Activated CD4-positive, alpha-beta T cell treated with anti-CD3 and anti-CD28 coated beads, Interleukin-2, amount 50 U/mL, for 48 hours (primary cell): ENCODE measurements around the gene EDAR.

Experiments used
- DNase-seq, 2 experiments: peaks; one replicate each; pipeline ENCODE4 v3.0.0-alpha.2; 2020

The EDAR gene

GRCh38 chr2:108923019-108923700, 65.9 kb downstream of the EDAR start:
- no peak for DNase-seq

- no peak for DNase-seq
These were observed 66.7 kb downstream of the EDAR start for GRCh38 chr2:108922141-108922915.

GRCh38 chr2:108921096-108922030, 67.7 kb downstream of the EDAR start:
- DNase-seq = no peak

GRCh38 chr2:108920686-108921085, 68.3 kb downstream of the EDAR start:
- no peak for DNase-seq

GRCh38 chr2:108919571-108920373, 69.2 kb downstream of the EDAR start:
- DNase-seq = no peak

- DNase-seq = no peak
These were observed 70.1 kb downstream of the EDAR start for GRCh38 chr2:108918941-108919341.

GRCh38 chr2:108918156-108918874, 70.7 kb downstream of the EDAR start:
- no peak for DNase-seq

DNA sequence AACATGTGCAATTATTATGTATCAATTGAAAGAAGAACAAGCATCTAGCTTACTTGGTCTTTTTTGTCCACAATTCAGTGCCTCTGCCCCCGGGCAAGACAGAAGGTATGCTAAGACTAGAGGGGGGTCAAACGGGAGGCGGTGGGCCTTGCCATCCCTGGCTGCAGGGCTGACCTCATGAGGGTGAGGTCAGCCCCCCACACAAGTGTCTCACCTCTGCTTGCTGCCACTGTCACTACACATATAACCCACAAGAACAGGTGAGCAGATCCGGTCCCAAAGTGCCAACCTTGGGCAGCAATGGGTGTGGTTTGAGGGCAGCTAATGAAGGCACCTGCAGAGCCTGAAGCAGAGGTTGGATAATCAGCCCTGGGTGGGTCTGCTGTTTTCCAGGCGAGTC, 71.5 kb downstream of the EDAR start:
- DNase-seq = no peak

- no peak for DNase-seq
These were observed 72.1 kb downstream of the EDAR start for GRCh38 chr2:108916796-108917421.

DNA sequence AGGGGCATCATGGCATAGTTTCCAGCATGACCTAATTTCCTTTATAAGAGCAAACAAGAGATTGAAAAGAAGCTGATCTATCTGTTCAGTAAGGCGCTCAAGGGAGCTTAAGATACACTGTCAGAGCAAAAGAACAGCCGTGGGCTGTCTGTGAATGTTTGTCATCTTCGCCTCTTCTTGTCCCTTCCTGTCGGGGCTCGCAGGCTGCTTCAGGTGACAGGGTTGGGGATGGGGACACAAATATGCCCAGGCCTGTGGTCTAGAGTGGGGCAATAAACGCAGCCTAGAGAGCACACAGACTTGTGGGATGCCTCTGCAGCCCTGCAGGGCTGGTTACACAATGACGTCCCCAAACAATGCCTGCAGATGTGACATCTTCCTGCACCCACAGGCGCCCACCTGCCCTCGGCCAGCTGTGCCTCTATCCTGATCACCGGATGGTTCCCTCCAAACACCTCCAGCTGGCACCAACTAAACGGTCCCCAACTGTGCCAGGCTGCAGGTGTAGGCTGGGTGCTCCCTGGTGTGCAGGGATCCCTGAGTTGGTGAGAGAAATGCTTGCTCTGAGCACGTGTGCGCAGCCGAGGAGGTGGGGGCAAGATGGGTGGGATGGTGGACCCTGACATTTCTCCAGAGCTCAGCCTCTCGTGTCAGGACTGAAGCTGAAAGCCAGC, 72.8 kb downstream of the EDAR start:
- DNase-seq = no peak

DNA sequence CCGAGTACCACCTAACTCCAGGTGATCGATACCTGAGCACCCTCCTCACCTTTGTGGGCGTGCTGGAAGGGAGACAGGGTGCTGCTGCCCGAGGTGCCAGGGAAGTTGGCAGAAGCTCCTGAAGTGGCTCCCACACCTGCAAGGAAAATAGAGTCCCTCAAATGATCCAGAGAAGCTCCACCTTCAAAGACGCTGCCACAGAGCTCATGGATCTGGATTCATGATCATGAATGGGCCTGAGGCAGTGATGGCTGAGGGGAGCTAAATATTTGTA, 76.5 kb downstream of the EDAR start:
- no peak for DNase-seq

- DNase-seq = no peak
These were observed 77.0 kb downstream of the EDAR start for GRCh38 chr2:108911807-108912628.

DNA sequence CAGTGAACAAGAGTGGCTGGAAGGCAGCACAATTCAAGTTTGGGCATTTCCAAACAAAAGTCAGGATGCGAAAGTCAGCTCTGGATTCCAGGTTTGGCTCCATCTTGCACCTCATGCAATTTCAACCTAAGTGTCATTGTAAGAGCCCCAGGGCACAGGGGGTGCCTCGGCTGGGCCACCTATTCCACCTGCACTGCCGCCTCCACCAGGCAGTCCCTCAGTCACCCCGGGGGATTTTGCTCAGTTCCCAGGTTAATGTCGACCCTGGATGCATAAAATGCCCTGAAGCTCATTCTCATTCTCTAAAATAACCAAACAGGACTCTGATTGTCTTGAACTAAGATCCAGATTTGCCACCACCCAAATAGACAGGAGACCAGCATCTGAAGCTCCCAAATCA, 77.6 kb downstream of the EDAR start:
- DNase-seq = no peak

DNA sequence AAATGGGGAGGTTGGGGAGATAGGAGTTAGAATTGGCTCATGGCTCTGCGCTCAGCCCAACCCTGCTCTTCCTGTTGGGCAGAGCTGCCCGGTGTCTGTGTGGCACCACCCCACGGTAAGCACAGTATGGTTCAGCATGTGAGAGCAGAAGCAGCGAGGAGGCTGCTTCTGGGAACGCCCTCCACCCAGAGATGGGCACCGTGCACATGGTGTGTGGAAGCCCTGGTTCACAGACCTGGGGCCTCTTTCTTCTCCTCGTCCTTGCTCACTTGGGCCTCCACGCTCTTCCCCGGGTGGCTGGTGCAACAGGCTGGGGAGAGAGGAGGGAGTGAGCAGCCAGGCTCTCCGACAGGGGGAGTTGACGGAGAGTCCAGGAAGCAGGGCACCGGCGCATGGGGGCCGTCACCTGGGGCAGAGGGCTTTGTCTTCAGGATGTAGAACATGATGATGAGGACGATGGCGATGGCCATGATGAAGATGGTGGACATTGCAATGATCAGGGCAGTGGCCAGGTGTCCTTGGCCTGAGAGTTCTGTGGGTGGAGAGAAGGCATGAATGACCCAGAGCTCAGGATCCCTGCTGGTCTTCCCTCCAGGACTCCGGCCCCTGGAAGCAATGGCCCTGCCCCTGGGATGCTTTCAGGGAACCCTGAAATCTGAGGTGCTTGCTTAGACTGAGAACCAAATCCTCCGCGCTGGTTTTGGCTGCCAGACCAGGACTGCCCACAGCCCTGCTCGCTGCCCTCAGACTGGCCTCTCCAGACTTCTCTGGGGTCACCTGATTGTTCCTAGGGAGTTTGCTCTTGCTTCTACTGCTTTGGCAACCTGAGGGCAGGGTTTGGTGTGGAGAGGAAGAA, 78.3 kb downstream of the EDAR start:
- no peak for DNase-seq

GRCh38 chr2:108910011-108910431, 79.0 kb downstream of the EDAR start:
- DNase-seq = no peak

- no peak for DNase-seq
These were observed 79.7 kb downstream of the EDAR start for GRCh38 chr2:108909275-108909823.

DNA sequence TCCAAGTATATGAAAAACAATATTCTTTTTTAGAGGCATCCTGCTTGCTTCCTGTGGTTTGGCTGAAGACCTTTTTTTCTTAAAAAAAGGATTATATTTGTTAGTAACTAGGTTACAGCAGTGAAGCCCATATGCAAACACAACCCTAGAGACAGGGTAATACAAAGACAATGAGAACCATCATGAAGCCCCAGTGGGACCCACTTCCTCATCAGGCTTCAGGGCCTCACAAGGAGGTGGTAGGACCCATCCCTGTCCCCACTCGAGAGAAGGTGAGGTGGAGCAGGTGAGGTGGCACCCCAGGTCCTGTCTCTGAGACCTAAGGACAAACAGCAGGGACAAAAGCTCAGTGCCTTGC, 80.3 kb downstream of the EDAR start:
- DNase-seq = no peak

DNA sequence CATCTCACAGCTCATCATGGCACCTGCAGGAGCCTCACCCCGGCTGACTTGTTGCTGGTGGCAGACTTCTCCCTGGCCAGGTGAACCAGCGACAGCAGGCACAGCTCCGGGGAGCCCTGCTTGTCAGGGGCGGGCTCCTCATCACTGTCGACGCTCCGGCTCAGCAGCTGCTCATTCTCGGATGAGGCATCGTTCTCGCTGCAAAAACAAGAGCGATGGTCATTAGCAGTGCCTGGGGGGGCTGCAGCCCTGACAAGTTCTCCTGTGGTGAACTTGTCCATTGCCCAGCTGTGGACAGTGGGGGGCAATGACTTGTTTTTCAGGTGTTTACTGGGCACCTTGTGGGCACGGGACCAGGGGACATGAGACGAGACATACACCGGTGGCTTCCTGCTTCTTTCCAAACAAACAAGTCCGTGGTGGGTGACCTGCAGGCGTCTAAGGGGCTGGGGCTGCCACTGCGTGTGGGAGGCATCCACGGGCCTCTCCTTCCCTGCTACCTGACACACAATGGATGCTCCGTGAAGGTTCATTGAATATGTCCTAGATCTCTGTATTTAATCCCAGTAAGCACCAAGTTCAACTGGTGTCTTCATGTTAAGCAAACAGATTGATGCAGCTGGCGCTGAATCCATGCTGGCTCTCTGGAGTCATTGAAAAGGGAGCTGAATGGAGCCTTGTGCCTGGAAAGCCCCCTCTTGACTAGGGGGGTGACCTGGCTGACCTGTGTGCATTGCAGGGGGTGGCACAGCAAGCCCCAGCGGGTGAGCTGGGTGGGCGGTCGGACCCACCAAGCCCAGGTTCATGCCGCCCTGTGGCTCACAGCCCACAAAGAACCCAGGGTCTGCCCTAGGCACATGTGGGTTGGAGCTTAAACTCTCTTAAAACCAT, 81.0 kb downstream of the EDAR start:
- DNase-seq = no peak
